Osteoblast (primary cell): ENCODE data around the gene P2RX5. TPM values are rescaled to one million over a fixed set of nuclear protein-coding genes. Genes with fewer than 3 reads are reported as not detected.

Source experiments
- DNase-seq: peaks from one replicate; pipeline ENCODE4 v3.0.0; 2011; ENCODE audit warnings: low spot score, mixed read lengths; ENCODE audit not compliant: insufficient read length; ENCODE audit errors: missing footprints
- H2AFZ ChIP-seq: 2 replicates; pipeline ENCODE4 v1.6.0; 2011; ENCODE audit warnings: mild to moderate bottlenecking, low read length
- H3K27ac ChIP-seq: 2 replicates; pipeline ENCODE4 v1.5.1; 2011; ENCODE audit warnings: mild to moderate bottlenecking, low read depth, low read length, moderate library complexity
- H3K27me3 ChIP-seq: 2 replicates; pipeline ENCODE4 v1.6.0; 2012; ENCODE audit warnings: mild to moderate bottlenecking, control low read depth, inconsistent platforms, low read length, moderate library complexity; ENCODE audit not compliant: insufficient read depth
- H3K36me3 ChIP-seq: 2 replicates; pipeline ENCODE4 v1.5.1; 2011; ENCODE audit warnings: mild to moderate bottlenecking, low read length, control low read depth, moderate library complexity; ENCODE audit not compliant: insufficient read depth
- H3K4me1 ChIP-seq: 2 replicates; pipeline ENCODE4 v1.5.1; 2011; ENCODE audit warnings: mild to moderate bottlenecking, low read length, control low read depth, moderate library complexity; ENCODE audit not compliant: insufficient read depth
- H3K4me2 ChIP-seq: 2 replicates; pipeline ENCODE4 v1.6.0; 2011; ENCODE audit warnings: mild to moderate bottlenecking, low read length; ENCODE audit not compliant: insufficient read depth
- H3K4me3 ChIP-seq: fragments of 200-600 bp; sonication (generic); 3 replicates; pipeline ENCODE4 v1.5.1; 2012; ENCODE audit warnings: mild to moderate bottlenecking, low read length, inconsistent platforms; ENCODE audit not compliant: insufficient read depth
- H3K79me2 ChIP-seq: 2 replicates; pipeline ENCODE4 v1.6.0; 2012; ENCODE audit warnings: mild to moderate bottlenecking, low read length, control low read depth, inconsistent platforms; ENCODE audit not compliant: insufficient read depth
- H3K9me3 ChIP-seq: 2 replicates; pipeline ENCODE4 v1.5.1; 2011; ENCODE audit warnings: low read depth, low read length, control low read depth
- H4K20me1 ChIP-seq: 2 replicates; pipeline ENCODE4 v1.6.0; 2012; ENCODE audit warnings: mild to moderate bottlenecking, low read length, control low read depth; ENCODE audit not compliant: insufficient read depth
- total RNA-seq: library from RNA; depleted of rRNA; stranded (reverse); fragments of >200 nt; gene quantifications from 2 replicates; pipeline ENCODE4 v1.2.3, GENCODE V29; 2012
- TF ChIP-seq, protein P1 (sequence below): IDR thresholded peaks from 2 replicates; pipeline ENCODE4 v1.5.1; 2011; ENCODE audit warnings: mild to moderate bottlenecking, low read depth, low read length, moderate library complexity; ENCODE audit errors: extremely low read depth

The P2RX5 gene
- total RNA-seq, 1 donor: 0.36 TPM

DNA sequence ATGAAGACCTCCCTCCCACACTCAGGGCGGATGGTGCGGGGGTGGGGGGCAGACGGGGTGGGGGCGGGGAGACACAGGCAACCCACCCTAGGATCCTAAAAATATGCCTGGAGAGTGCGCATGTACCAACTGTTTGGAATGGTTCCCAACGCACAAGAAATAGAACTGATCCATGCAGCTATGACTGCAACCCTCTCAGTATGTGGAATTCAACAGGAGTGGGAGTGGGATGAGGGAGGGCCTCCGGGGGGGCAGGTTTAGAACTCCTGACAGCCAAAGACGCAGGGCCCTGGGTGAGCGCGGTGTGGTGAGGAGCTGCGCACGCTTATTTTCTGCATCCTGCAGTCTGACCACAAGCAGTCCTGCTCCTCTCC, 1.1 kb upstream of the P2RX5 start:
- no peak for DNase-seq
- Histone ChIP-seq H3K4me3 (no peak overlapping the region), H3K27ac (no peak overlapping the region), H2AFZ (no peak overlapping the region), H3K36me3 (no peaks in the 10 kb centered on the region), H3K79me2 (no peaks in the 10 kb centered on the region), H3K27me3 (peaks cover 3% of the 10 kb centered on the region), H3K9me3 (peaks cover 4% of the 10 kb centered on the region), H3K4me2 (no peak overlapping the region), H3K4me1 (peaks cover 12% of the 10 kb centered on the region), H4K20me1 (no peaks in the 10 kb centered on the region)
- TF ChIP-seq, protein P1, sequence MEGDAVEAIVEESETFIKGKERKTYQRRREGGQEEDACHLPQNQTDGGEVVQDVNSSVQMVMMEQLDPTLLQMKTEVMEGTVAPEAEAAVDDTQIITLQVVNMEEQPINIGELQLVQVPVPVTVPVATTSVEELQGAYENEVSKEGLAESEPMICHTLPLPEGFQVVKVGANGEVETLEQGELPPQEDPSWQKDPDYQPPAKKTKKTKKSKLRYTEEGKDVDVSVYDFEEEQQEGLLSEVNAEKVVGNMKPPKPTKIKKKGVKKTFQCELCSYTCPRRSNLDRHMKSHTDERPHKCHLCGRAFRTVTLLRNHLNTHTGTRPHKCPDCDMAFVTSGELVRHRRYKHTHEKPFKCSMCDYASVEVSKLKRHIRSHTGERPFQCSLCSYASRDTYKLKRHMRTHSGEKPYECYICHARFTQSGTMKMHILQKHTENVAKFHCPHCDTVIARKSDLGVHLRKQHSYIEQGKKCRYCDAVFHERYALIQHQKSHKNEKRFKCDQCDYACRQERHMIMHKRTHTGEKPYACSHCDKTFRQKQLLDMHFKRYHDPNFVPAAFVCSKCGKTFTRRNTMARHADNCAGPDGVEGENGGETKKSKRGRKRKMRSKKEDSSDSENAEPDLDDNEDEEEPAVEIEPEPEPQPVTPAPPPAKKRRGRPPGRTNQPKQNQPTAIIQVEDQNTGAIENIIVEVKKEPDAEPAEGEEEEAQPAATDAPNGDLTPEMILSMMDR: no peak

DNA sequence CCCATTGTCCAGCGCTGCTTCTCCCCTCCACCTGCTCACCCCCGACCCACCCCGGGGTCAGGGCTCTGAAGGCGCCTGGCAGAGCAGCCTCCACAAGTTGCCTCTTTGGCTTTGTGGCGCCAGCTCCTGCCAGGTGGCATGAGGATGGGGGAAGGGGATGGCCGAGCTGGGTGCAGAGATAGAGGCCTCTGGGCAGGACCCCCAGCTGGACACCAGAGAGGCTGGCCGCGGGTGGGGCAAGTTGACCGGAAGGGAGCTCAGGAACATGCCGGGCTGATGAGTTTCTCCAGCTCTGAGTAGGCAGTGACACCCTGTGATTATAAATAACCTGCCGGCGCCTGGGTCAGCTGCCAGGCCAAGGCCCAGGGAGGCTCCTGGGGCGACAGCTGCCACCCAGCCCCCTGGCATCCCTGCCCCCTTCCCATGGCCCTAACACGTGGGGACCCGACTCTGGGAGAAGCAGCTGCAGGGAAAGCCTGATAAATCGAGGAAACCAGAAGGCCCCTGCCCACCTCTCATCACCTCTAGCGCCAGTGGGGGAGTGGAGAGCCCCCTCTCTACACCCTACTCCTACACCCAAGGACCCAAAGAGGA, 729 bp downstream of the P2RX5 start:
- peaks cover 4% of the 10 kb centered on the region for H3K9me3 ChIP-seq
- H3K4me3 ChIP-seq: peak overlapping the region; percentile 75
- no peaks in the 10 kb centered on the region for H3K79me2 ChIP-seq
- H3K4me1 ChIP-seq: peaks cover 12% of the 10 kb centered on the region
- peak; percentile 89 for DNase-seq
- peak overlapping the region; percentile 80 for H2AFZ ChIP-seq
- no peaks in the 10 kb centered on the region for H4K20me1 ChIP-seq
- TF ChIP-seq, protein P1: no peak
- peaks cover 3% of the 10 kb centered on the region for H3K27me3 ChIP-seq
- no peak overlapping the region for H3K27ac ChIP-seq
- peak overlapping the region; percentile 90 for H3K4me2 ChIP-seq
- H3K36me3 ChIP-seq: no peaks in the 10 kb centered on the region

DNA sequence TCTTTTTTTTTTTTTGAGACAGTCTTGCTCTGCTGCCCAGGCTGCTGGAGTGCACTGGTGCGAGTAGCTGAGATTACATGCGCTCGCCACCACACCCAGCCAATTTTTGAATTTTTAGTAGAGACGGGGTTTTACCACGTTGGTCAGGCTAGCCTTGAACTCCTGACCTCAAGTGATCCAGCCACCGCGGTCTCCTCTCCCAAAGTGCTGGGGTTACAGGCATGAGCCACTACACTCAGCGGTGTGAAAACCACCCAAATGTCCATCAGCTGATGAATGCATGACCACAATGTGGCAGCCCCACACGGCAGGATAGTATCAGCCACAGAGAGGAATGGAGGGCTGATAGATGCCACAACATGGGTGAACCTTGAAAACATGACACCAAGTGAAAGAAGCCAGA, 2.1 kb downstream of the P2RX5 start:
- no peaks in the 10 kb centered on the region for H3K79me2 ChIP-seq
- H3K27me3 ChIP-seq: peaks cover 3% of the 10 kb centered on the region
- no peaks in the 10 kb centered on the region for H4K20me1 ChIP-seq
- no peak overlapping the region for H3K4me2 ChIP-seq
- no peaks in the 10 kb centered on the region for H3K36me3 ChIP-seq
- H3K4me1 ChIP-seq: peaks cover 12% of the 10 kb centered on the region
- H3K9me3 ChIP-seq: peaks cover 4% of the 10 kb centered on the region
- H3K4me3 ChIP-seq: no peak overlapping the region
- H2AFZ ChIP-seq: no peak overlapping the region
- H3K27ac ChIP-seq: no peak overlapping the region
- TF ChIP-seq, protein P1: no peak
- no peak for DNase-seq

DNA sequence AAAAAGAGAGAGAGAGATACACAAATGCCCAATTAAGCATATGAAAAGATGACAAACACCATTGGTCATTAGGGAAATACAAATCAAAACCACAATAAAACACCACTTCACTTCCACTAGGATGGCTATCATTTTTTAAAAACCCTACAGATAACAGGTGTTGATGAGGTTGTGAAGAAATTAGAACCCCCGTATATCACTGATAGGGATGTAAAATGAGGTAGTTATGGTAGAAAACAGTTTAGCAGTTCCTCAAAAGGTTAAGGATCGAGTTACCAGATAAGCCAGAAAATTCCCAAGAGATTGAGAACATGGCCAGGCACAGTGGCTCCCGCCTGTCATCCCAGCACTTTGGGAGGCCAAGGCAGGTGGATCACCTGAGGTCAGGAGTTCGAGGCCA, 2.8 kb downstream of the P2RX5 start:
- DNase-seq: no peak
- TF ChIP-seq, protein P1: no peak

More for the DNA sequence above, 2.8 kb downstream of the P2RX5 start:
- H3K79me2 ChIP-seq: no peaks in the 10 kb centered on the region
- H3K27ac ChIP-seq: no peak overlapping the region
- no peak overlapping the region for H3K4me3 ChIP-seq
- no peaks in the 10 kb centered on the region for H3K36me3 ChIP-seq
- peaks cover 3% of the 10 kb centered on the region for H3K27me3 ChIP-seq
- no peak overlapping the region for H2AFZ ChIP-seq
- peaks cover 1% of the 10 kb centered on the region for H3K9me3 ChIP-seq
- peaks cover 12% of the 10 kb centered on the region for H3K4me1 ChIP-seq
- no peak overlapping the region for H3K4me2 ChIP-seq
- no peaks in the 10 kb centered on the region for H4K20me1 ChIP-seq
